H1 (cell line): Measurements from ENCODE around the gene ZKSCAN1. TPM values are rescaled to one million over a fixed set of nuclear protein-coding genes. Genes with fewer than 3 reads are reported as not detected.

Experiments
- CTCF ChIA-PET: fragments of 300-600 bp; sonication (Branson Sonifier 250); formaldehyde crosslinking; loops from one replicate; lab custom pipeline; 2021; ENCODE audit not compliant: partially characterized antibody; lab: Charles Lee
- POLR2A ChIA-PET: fragments of 300-600 bp; sonication (Branson Sonifier 250); formaldehyde crosslinking; loops from one replicate; lab custom pipeline; 2021; ENCODE audit warnings: inconsistent platforms; ENCODE audit not compliant: partially characterized antibody; lab: Charles Lee
- DNase-seq, 2 experiments: peaks; one replicate each; pipeline versions ENCODE4 v3.0.0 to v3.0.0-alpha.2; 2010 to 2022; ENCODE audit warnings: low spot score in 2 of 2, low read depth in 1 of 2, mixed read lengths in 1 of 2
- FAIRE-seq: peaks from 2 replicates; lab custom pipeline; 2011; peaks lifted over from hg19 to GRCh38; lab: Jason Lieb, UNC
- H2AFZ ChIP-seq: 2 replicates; pipeline ENCODE4 v1.8.1; 2012; ENCODE audit warnings: low read length, inconsistent platforms
- H2AK5ac ChIP-seq: 2 replicates; pipeline ENCODE4 v1.6.1; 2013; ENCODE audit warnings: low read depth, low read length
- H2BK120ac ChIP-seq: replicated peaks from 2 replicates; pipeline ENCODE3; 2013; ENCODE audit warnings: low read depth, low read length, inconsistent platforms
- H2BK12ac ChIP-seq: 2 replicates; pipeline ENCODE4 v1.6.1; 2013; ENCODE audit warnings: low read depth, low read length
- H2BK15ac ChIP-seq: 2 replicates; pipeline ENCODE4 v1.6.1; 2013; ENCODE audit warnings: low read length
- H2BK20ac ChIP-seq: 2 replicates; pipeline ENCODE4 v1.6.1; 2013; ENCODE audit warnings: low read length
- H2BK5ac ChIP-seq: 2 replicates; pipeline ENCODE4 v1.6.1; 2013; ENCODE audit warnings: low read depth, low read length
- H3K14ac ChIP-seq: 2 replicates; pipeline ENCODE4 v1.6.1; 2013; ENCODE audit warnings: inconsistent platforms; ENCODE audit not compliant: insufficient read length
- H3K18ac ChIP-seq: 2 replicates; pipeline ENCODE4 v1.6.1; 2013; ENCODE audit warnings: low read length; ENCODE audit errors: extremely low read depth
- H3K23ac ChIP-seq: 2 replicates; pipeline ENCODE4 v1.6.1; 2013; ENCODE audit warnings: inconsistent platforms; ENCODE audit not compliant: insufficient read length
- H3K23me2 ChIP-seq: 2 replicates; pipeline ENCODE4 v1.6.1; 2013; ENCODE audit warnings: low read depth, low read length
- H3K27ac ChIP-seq: 2 replicates; pipeline ENCODE4 v1.6.1; 2011; ENCODE audit warnings: low read depth, low read length, inconsistent platforms
- H3K27me3 ChIP-seq, 4 experiments: replicated peaks in 1 of 4; 1 replicate in 1 of 4; 2 replicates in 3 of 4; pipeline versions ENCODE4 v1.6.1 to v1.8.1; 2011 to 2013; ENCODE audit warnings: low read length in 3 of 4, mild to moderate bottlenecking in 3 of 4, inconsistent platforms in 2 of 4, mixed read lengths in 2 of 4, moderate library complexity in 1 of 4; ENCODE audit not compliant: control insufficient read depth in 3 of 4, insufficient read depth in 3 of 4; ENCODE audit errors: extremely low read depth in 1 of 4
- H3K36me3 ChIP-seq, 4 experiments: 2 replicates each; pipeline versions ENCODE4 v1.6.1 to v1.8.1; 2011 to 2013; ENCODE audit warnings: mild to moderate bottlenecking in 4 of 4, low read length in 3 of 4, moderate library complexity in 2 of 4, control low read depth in 1 of 4, inconsistent platforms in 1 of 4; ENCODE audit not compliant: insufficient read depth in 4 of 4, control insufficient read depth in 2 of 4
- H3K4ac ChIP-seq: replicated peaks from 2 replicates; pipeline ENCODE3; 2013; ENCODE audit warnings: low read length, low read depth, mixed read lengths, inconsistent platforms; ENCODE audit not compliant: insufficient read length
- H3K4me1 ChIP-seq, 4 experiments: replicated peaks in 1 of 4; 1 replicate in 1 of 4; 2 replicates in 3 of 4; pipeline versions ENCODE4 v1.6.1 to v1.8.1; 2011 to 2013; ENCODE audit warnings: low read length in 3 of 4, inconsistent platforms in 2 of 4, mixed read lengths in 1 of 4; ENCODE audit not compliant: insufficient read depth in 4 of 4, control insufficient read depth in 3 of 4
- H3K4me2 ChIP-seq, 2 experiments: 2 replicates each; pipeline versions ENCODE4 v1.6.1 to v1.8.1; 2011 to 2013; ENCODE audit warnings: low read depth in 2 of 2, low read length in 2 of 2, control low read depth in 1 of 2, inconsistent platforms in 1 of 2, mild to moderate bottlenecking in 1 of 2; ENCODE audit not compliant: insufficient read depth in 1 of 2
- H3K4me3 ChIP-seq, 4 experiments: fragments of 200-600, 300-600 bp in 1 of 4; sonication (generic), shearing (Covaris generic), sonication (Bioruptor Twin) in 1 of 4; 2 replicates each; pipeline versions ENCODE4 v1.5.1 to v1.8.1; 2011 to 2016; ENCODE audit warnings: low read length in 4 of 4, low read depth in 3 of 4, control low read depth in 2 of 4, inconsistent platforms in 2 of 4, mild to moderate bottlenecking in 2 of 4, mixed read lengths in 1 of 4, moderate library complexity in 1 of 4; ENCODE audit not compliant: insufficient read depth in 2 of 4; ENCODE audit errors: extremely low read depth in 1 of 4
- H3K56ac ChIP-seq: replicated peaks from 2 replicates; pipeline ENCODE3; 2013; ENCODE audit warnings: low read depth, mild to moderate bottlenecking, mixed read lengths, low read length, inconsistent platforms; ENCODE audit not compliant: insufficient read length
- H3K79me1 ChIP-seq: 2 replicates; pipeline ENCODE4 v1.6.1; 2013; ENCODE audit warnings: low read depth, low read length, control low read depth
- H3K79me2 ChIP-seq, 2 experiments: 2 replicates each; pipeline versions ENCODE4 v1.6.1 to v1.8.1; 2012 to 2013; ENCODE audit warnings: low read length in 2 of 2, mild to moderate bottlenecking in 2 of 2, inconsistent platforms in 1 of 2; ENCODE audit not compliant: insufficient read depth in 2 of 2, control insufficient read depth in 1 of 2
- H3K9ac ChIP-seq, 4 experiments: replicated peaks in 1 of 4; 1 replicate in 1 of 4; 2 replicates in 3 of 4; pipeline versions ENCODE4 v1.6.1 to v1.8.1; 2011 to 2013; ENCODE audit warnings: low read depth in 3 of 4, low read length in 3 of 4, control low read depth in 2 of 4, mild to moderate bottlenecking in 2 of 4, moderate library complexity in 2 of 4, inconsistent platforms in 1 of 4; ENCODE audit errors: extremely low read depth in 1 of 4
- H3K9me3 ChIP-seq, 2 experiments: 2 replicates each; pipeline versions ENCODE4 v1.6.1 to v1.8.1; 2012 to 2013; ENCODE audit warnings: mild to moderate bottlenecking in 2 of 2, moderate library complexity in 2 of 2, control low read depth in 1 of 2, inconsistent platforms in 1 of 2, low read depth in 1 of 2, low read length in 1 of 2, mixed read lengths in 1 of 2; ENCODE audit not compliant: insufficient read depth in 2 of 2
- H4K20me1 ChIP-seq, 2 experiments: replicated peaks in 1 of 2; 2 replicates each; pipeline versions ENCODE3 to v1.8.1; 2011 to 2013; ENCODE audit warnings: inconsistent platforms in 2 of 2, low read length in 2 of 2, mild to moderate bottlenecking in 1 of 2; ENCODE audit not compliant: insufficient read depth in 2 of 2, control insufficient read depth in 1 of 2
- H4K5ac ChIP-seq: 2 replicates; pipeline ENCODE4 v1.6.1; 2013; ENCODE audit warnings: low read length, low read depth, mixed read lengths, inconsistent platforms; ENCODE audit not compliant: insufficient read length
- H4K8ac ChIP-seq: 2 replicates; pipeline ENCODE4 v1.8.0; 2013; ENCODE audit warnings: mild to moderate bottlenecking, moderate library complexity, low read length, inconsistent platforms; ENCODE audit not compliant: insufficient read depth; ENCODE audit errors: extremely low read depth
- H4K91ac ChIP-seq: replicated peaks from 2 replicates; pipeline ENCODE3; 2013; ENCODE audit warnings: low read length, mixed read lengths, inconsistent platforms; ENCODE audit not compliant: insufficient read length
- EP300 ChIP-seq, 2 experiments: IDR thresholded peaks; 1 replicate in 1 of 2; 2 replicates in 1 of 2; pipeline ENCODE4 v1.6.1; 2011 to 2012; ENCODE audit warnings: low read depth in 2 of 2, low read length in 2 of 2, mild to moderate bottlenecking in 2 of 2, borderline replicate concordance in 1 of 2, inconsistent platforms in 1 of 2, moderate library complexity in 1 of 2
- POLR2AphosphoS5 ChIP-seq: IDR thresholded peaks from 2 replicates; pipeline ENCODE4 v1.6.1; 2011; ENCODE audit warnings: low read depth, low read length
- TAF1 ChIP-seq: IDR thresholded peaks from 2 replicates; pipeline ENCODE4 v1.6.1; 2011; ENCODE audit warnings: mild to moderate bottlenecking, low read depth, low read length
- TCF12 ChIP-seq: IDR thresholded peaks from 2 replicates; pipeline ENCODE4 v1.6.1; 2011; ENCODE audit warnings: low read depth, mild to moderate bottlenecking, low read length
- WGBS, 2 experiments: shearing (Covaris generic) in 1 of 2; methylation state at CpG; one replicate each; pipeline versions ENCODE4 v1.1.6 to v1.1.7; 2013 to 2015; ENCODE audit warnings: low lambda C conversion rate in 2 of 2, mixed read lengths in 2 of 2, inconsistent platforms in 1 of 2, low coverage in 1 of 2, missing lambda C conversion rate in 1 of 2; ENCODE audit not compliant: insufficient replicate concordance in 2 of 2, insufficient coverage in 1 of 2, insufficient read length in 1 of 2; ENCODE audit errors: extremely low coverage in 1 of 2, missing lambda C conversion rate in 1 of 2; 5-methylcytosine and 5-hydroxymethylcytosine counted together
- polyA plus RNA-seq, 7 experiments: library from polyadenylated mRNA; depleted of rRNA in 3 of 7; stranded (reverse) in 5 of 7; unstranded in 2 of 7; fragments of >200 nt in 5 of 7; fragments of 200-250 nt in 2 of 7; gene quantifications; 1 replicate in 5 of 7; 2 replicates in 1 of 7; 4 replicates in 1 of 7; pipeline versions ENCODE4 v1.2.1 to v1.2.3, GENCODE V29; 2011 to 2013; ENCODE audit warnings: missing spikeins in 2 of 7, mixed read lengths in 2 of 7
- total RNA-seq: library from RNA; stranded (reverse); fragmentation: NEBNext Ultra II Directional; extraction: Animal tissue kit (Norgen Biotek cat#: 25700); gene quantifications from 2 replicates; pipeline ENCODE4 v1.2.1, GENCODE V29; 2021
- TF ChIP-seq, protein P1 (sequence below): IDR thresholded peaks from 2 replicates; pipeline ENCODE4 v1.6.1; 2012; ENCODE audit warnings: inconsistent platforms

Gene ZKSCAN1
- total and polyA plus RNA-seq, 2 of the 8 experiments (the other 6 are each of a cell fraction or from before 2014, with no cell fraction given), result 8.2 to 40.6 TPM

DNA sequence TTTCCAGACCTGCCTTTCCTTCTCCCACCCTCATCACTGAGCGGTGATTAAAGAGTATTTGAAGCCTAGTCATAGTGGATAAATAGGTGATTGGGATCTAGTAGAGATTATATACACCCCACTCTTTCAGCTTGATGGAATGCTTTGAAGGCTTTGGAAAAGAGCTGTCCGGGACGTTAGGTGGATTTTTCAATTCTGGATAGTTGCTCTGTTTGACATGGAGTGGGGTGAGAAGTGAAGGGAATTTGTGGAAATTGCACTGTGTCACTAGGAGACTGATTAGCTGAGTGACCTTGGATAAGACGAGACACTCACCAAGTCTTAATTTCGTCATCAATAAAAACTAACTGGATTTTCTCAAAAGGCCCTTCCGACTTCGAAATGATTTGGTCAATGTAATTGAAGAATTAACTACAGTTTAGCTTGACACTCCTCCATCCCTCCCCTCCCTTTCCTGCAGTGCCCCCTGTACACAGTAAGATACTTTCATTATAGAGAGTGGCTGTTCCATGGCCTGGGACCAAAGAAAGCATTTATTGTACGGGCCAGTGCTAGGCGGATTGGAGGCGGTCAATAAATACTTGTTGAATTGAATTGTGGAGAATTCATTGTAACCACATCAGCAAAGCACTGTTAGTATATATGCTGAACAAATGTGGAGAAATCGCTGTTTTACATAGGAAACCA lies 962 bp downstream of the ZKSCAN1 start:
- no peak overlapping the region for H4K91ac ChIP-seq
- no peak overlapping the region for H3K4ac ChIP-seq
- 64% methylated on average over 11 of the region's 11 CpGs; no CpG with 5 or more reads in 1 of the 2 experiments for WGBS, 2 experiments
- POLR2A ChIA-PET, result interaction anchor here (0.6 to 7.4 kb wide), 13 partner anchors 9 to 471 kb away, joined by 3 to 47 read pairs (median 4); partner anchors contain the start of genes ZSCAN21 and ZSCAN25
- no peaks in the 10 kb centered on the region for H3K9me3 ChIP-seq
- TF ChIP-seq TAF1 (0 out of 2 replicates have a peak, but pooled peaks have one; percentile 12), TCF12 (no peak), POLR2AphosphoS5 (no peak), EP300 (IDR thresholded peaks at IDR 0.05; ENCODE audit: borderline replicate concordance in 1 of 2, low read depth in 2 of 2, low read length in 2 of 2) (no peak)
- TF ChIP-seq, protein P1, sequence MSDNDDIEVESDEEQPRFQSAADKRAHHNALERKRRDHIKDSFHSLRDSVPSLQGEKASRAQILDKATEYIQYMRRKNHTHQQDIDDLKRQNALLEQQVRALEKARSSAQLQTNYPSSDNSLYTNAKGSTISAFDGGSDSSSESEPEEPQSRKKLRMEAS, result no peak
- TF ChIP-seq, all 59 proteins: peak for 1
- H3K23me2 ChIP-seq, result peaks cover 9% of the 10 kb centered on the region
- peaks cover 0 to 4% (median 1%) of the 10 kb centered on the region in 4 experiments; a peak in 3 of 7 replicates for H3K4me1 ChIP-seq
- DNase-seq (no peak), FAIRE-seq (no peak)
- H2BK12ac ChIP-seq, result no peak overlapping the region
- H3K4me2 ChIP-seq, result peak overlapping the region; percentile 90 to 98
- H3K79me1 ChIP-seq, result peaks cover 10% of the 10 kb centered on the region
- no peaks in the 10 kb centered on the region for H3K27me3 ChIP-seq
- H3K18ac ChIP-seq, result no peak overlapping the region
- CTCF ChIA-PET, result interaction anchor here (1.1 to 9.7 kb wide), 4 partner anchors 22 to 103 kb away, joined by 3 to 99 read pairs (median 6); no protein-coding TSS in a partner anchor
- H3K27ac ChIP-seq, result peak overlapping the region; percentile 81
- H3K4me3 ChIP-seq, result peak overlapping the region; percentile 91 to 99 (median 95)
- peak overlapping the region; percentile 92 for H4K8ac ChIP-seq
- H4K20me1 ChIP-seq, result peaks cover 2 to 8% of the 10 kb centered on the region in 2 experiments
- no peak overlapping the region for H4K5ac ChIP-seq
- no peak overlapping the region for H2BK20ac ChIP-seq
- peak overlapping the region; percentile 92 for H3K14ac ChIP-seq
- H2BK5ac ChIP-seq, result no peak overlapping the region
- H2AK5ac ChIP-seq, result no peak overlapping the region
- no peak overlapping the region for H2AFZ ChIP-seq
- H3K56ac ChIP-seq, result no peak overlapping the region
- H3K79me2 ChIP-seq, result peaks cover 20 to 54% of the 10 kb centered on the region in 2 experiments
- peak overlapping the region; percentile 94 for H3K23ac ChIP-seq
- H3K36me3 ChIP-seq, result peaks cover 0 to 7% (median 0%) of the 10 kb centered on the region in 4 experiments; a peak in 2 of 8 replicates
- no peak overlapping the region for H2BK15ac ChIP-seq
- no peak overlapping the region for H2BK120ac ChIP-seq
- peak overlapping the region; percentile 92 to 96 (median 93) for H3K9ac ChIP-seq
